22Rv1 (cell line): ENCODE measurements around the gene CHST15.

ENCODE experiments used
- H3K27ac ChIP-seq: fragments of 450-650 bp; 2 replicates; pipeline ENCODE4 v1.5.1; 2017
- ZFX ChIP-seq: fragments of 450-650 bp; IDR thresholded peaks from 2 replicates; pipeline ENCODE4 v1.6.1; 2017; ENCODE audit warnings: antibody characterized with exemption, borderline replicate concordance
- TF ChIP-seq, protein P1 (sequence below): fragments of 450-650 bp; IDR thresholded peaks from 2 replicates; pipeline ENCODE4 v1.5.1; 2017; ENCODE audit warnings: mild to moderate bottlenecking

The CHST15 gene

GRCh38 chr10:124028700-124029480, 64.5 kb downstream of the CHST15 start:
- no peak overlapping the region for H3K27ac ChIP-seq
- TF ChIP-seq, protein P1, sequence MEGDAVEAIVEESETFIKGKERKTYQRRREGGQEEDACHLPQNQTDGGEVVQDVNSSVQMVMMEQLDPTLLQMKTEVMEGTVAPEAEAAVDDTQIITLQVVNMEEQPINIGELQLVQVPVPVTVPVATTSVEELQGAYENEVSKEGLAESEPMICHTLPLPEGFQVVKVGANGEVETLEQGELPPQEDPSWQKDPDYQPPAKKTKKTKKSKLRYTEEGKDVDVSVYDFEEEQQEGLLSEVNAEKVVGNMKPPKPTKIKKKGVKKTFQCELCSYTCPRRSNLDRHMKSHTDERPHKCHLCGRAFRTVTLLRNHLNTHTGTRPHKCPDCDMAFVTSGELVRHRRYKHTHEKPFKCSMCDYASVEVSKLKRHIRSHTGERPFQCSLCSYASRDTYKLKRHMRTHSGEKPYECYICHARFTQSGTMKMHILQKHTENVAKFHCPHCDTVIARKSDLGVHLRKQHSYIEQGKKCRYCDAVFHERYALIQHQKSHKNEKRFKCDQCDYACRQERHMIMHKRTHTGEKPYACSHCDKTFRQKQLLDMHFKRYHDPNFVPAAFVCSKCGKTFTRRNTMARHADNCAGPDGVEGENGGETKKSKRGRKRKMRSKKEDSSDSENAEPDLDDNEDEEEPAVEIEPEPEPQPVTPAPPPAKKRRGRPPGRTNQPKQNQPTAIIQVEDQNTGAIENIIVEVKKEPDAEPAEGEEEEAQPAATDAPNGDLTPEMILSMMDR = no peak

GRCh38 chr10:124027651-124028050, 65.7 kb downstream of the CHST15 start:
- H3K27ac ChIP-seq = no peak overlapping the region
- TF ChIP-seq, protein P1 = no peak
- no peak for TF ChIP-seq ZFX

DNA sequence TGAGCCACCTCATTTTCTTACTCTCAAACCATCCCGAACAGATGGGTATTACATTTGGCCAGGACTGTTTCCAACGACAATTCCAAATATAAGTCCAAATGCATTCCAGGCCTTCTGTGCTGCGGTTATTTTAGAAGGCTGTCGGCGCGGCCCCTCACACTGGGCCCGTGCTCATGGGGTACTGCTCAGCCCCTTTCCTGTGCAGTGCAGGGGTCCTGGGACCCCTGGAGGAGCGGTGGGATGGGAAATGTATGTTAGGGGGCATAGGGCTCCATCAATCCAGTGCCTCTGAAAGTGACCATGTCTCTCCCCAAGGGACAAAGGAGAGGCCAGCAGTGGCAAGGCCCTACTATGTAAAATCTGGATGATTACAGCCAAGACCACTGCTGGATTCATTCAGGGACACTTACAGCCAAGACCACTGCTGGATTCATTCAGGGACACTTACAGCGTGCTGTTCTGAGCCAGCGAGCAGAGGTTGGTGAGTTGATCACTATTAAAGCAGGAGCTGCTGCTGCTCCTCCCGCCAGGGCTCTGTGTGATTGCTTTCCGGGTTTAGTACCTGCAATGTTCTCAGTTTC, 66.3 kb downstream of the CHST15 start:
- TF ChIP-seq ZFX = no peak
- TF ChIP-seq, protein P1 = no peak
- H3K27ac ChIP-seq = no peak overlapping the region

DNA sequence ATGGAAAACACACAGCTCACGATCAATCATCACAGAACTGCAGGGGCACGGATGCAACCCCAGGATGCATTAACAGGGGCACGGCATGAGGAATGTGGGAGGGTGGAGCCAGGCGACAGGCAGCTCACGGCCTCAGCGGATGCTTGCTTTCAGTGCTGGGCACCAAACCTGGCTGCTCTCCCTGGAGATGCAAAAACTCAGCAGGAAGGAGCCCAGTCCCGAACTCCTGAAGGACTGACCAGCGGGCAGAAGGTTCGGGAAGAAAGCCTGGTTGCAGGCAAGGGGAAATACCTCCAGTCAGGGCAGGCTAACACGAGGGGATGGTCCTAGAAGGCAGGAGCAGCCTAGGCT, 66.8 kb downstream of the CHST15 start:
- H3K27ac ChIP-seq = no peak overlapping the region
- TF ChIP-seq ZFX = no peak
- TF ChIP-seq, protein P1 = no peak

DNA sequence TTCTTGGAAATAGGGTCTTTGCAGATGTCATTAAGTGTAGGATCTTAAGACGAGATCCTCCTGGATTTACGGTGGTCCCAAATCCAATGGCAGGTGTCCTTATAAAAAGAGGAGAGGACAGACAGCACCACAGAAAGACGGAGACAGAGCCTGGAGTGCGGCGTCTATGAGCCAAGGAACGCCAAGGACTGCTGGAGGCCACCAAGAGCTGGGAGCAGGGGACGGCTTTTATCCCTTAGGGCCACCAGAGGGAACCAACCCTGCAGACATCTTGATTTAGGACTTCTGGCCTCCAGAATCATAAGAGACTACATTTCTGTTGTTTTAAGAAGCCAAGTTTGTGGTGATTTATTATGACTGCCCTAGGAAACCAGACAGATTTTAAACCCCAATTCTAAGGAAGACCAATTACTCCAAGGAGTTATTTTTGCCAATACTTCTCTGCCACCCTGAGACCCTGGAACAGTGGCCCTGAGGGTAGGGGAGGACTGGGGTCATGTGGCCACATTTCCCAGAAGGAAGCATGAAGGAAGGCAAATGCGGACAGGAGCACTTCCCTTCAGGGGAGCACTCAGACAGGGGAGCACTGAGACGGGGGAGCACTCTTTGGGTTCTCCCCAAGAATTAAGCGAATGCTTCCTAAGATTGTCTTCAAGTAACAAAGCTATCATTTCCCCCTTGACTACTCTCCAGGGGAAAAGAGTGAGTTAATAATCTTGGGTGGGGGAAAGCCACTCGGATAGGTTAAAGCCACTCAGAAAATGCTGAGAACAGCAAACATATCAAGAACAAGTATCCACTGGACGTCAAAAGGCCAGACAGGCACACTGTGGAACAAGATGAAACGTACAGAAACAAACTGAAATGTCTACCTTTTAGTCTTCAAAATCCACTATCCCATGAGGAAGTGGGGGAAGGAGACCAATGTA, 67.5 kb downstream of the CHST15 start:
- H3K27ac ChIP-seq = no peak overlapping the region
- TF ChIP-seq, protein P1 = no peak
- no peak for TF ChIP-seq ZFX

DNA sequence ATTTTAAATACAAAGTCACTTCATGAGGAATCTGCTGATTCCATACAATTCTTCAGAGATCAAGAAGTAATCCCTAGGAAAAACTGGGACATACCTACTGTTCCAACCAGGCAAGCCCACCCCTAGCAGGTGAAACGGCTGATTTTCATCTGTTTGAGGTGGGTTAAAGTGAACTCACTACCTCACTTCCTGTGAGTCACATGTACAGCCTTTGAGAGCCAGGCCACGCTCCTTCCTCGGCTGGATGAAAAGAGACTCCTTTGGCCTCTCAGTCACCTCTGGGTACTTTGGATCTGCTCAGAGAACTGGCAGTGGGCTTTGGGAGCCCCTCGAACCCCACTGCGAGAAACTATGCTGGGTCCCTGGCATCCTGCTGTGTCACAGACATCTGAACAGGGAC, 68.2 kb downstream of the CHST15 start:
- no peak overlapping the region for H3K27ac ChIP-seq

More for the DNA sequence above, 68.2 kb downstream of the CHST15 start:
- TF ChIP-seq, protein P1 = no peak
- no peak for TF ChIP-seq ZFX
